Esophagus squamous epithelium (tissue), 5 donors: ENCODE measurements around the gene DENND6B. TPM values are rescaled to one million over a fixed set of nuclear protein-coding genes. Genes with fewer than 3 reads are reported as not detected.

Experiments
- DNase-seq: peaks from one replicate; lab custom pipeline; 2025; lab: John Stamatoyannopoulos, UW
- H3K27ac ChIP-seq, 4 donors: fragments of 200-600 bp; sonication (generic); one replicate each; pipeline ENCODE4 v1.5.1; 2016 to 2019; ENCODE audit warnings: mild to moderate bottlenecking in 1 of 4
- H3K27me3 ChIP-seq, 4 donors: fragments of 200-600 bp; sonication (generic); 1 replicate in 3 of 4; 2 replicates in 1 of 4; pipeline versions ENCODE4 v1.5.1 to v1.6.0; 2017 to 2021; ENCODE audit warnings: antibody characterized with exemption in 1 of 4
- H3K36me3 ChIP-seq, 3 donors: fragments of 200-600 bp; sonication (generic); one replicate each; pipeline ENCODE4 v1.5.1; 2016 to 2019
- H3K4me1 ChIP-seq, 3 donors: fragments of 200-600 bp; sonication (generic); one replicate each; pipeline ENCODE4 v1.5.1; 2017 to 2019
- H3K4me3 ChIP-seq, 4 donors: fragments of 200-600 bp; sonication (generic); 1 replicate in 3 of 4; 2 replicates in 1 of 4; pipeline ENCODE4 v1.5.1; 2016 to 2019; ENCODE audit warnings: mild to moderate bottlenecking in 2 of 4, moderate library complexity in 1 of 4
- H3K9me3 ChIP-seq, 3 donors: fragments of 200-600 bp; sonication (generic); one replicate each; pipeline ENCODE4 v1.5.1; 2016 to 2019
- CTCF ChIP-seq, 6 experiments: fragments of 450-650 bp in 4 of 6; fragments of 200-600 bp in 2 of 6; sonication (generic) in 2 of 6; IDR thresholded peaks; one replicate each; pipeline ENCODE4 v1.5.1; 2016 to 2019; ENCODE audit warnings: antibody characterized with exemption in 6 of 6, mild to moderate bottlenecking in 4 of 6, moderate library complexity in 4 of 6
- POLR2A ChIP-seq, 4 donors: fragments of 450-650 bp; IDR thresholded peaks; one replicate each; pipeline ENCODE4 v1.6.1; 2017; ENCODE audit warnings: antibody characterized with exemption in 4 of 4, mild to moderate bottlenecking in 4 of 4, moderate library complexity in 3 of 4
- WGBS, 2 donors: methylation state at CpG; one replicate each; pipeline ENCODE4 v1.1.5; 2018; 5-methylcytosine and 5-hydroxymethylcytosine counted together
- intact Hi-C: fragments of 100-400 bp; cut with DNase I; formaldehyde crosslinking; loops from one replicate; pipeline ENCODE4 v1.15.0; 2022
- total RNA-seq, 4 donors: library from RNA; depleted of rRNA; stranded (reverse); fragments of >200 nt; gene quantifications; one replicate each; pipeline ENCODE4 v1.1.0, GENCODE V29; 2016
- donor health status: DM: yes; HTN: yes; CAD: no.

The DENND6B gene
- total RNA-seq, 4 donors from 2014 or later = 0.88 to 3.6 (median 2.9) TPM

- Histone ChIP-seq H3K4me1 (peaks cover 8 to 28% (median 8%) of the 10 kb centered on the region in 3 donors), H3K4me3 (no peak overlapping the region), H3K27me3 (no peaks in the 10 kb centered on the region), H3K27ac (no peak overlapping the region), H3K36me3 (no peaks in the 10 kb centered on the region), H3K9me3 (no peaks in the 10 kb centered on the region)
- 80 to 91% methylated on average over 2 to 23 of the region's 45 CpGs for WGBS, 2 donors
- intact Hi-C loops = no loop called here
- TF ChIP-seq POLR2A (IDR thresholded peaks at IDR 0.05) (no peak), CTCF (IDR thresholded peaks at IDR 0.05) (no peak)
- no peak for DNase-seq
Measured at GRCh38 chr22:50316114-50317065, 10.4 kb downstream of the DENND6B start.

GRCh38 chr22:50315289-50316113 is 11.3 kb downstream of the DENND6B start:
- intact Hi-C loops = no loop called here
- Histone ChIP-seq H3K27ac (peak overlapping the region in 1 of 4 donors; percentile 63), H3K27me3 (no peaks in the 10 kb centered on the region), H3K36me3 (no peaks in the 10 kb centered on the region), H3K4me3 (no peak overlapping the region), H3K4me1 (peaks cover 8 to 28% (median 8%) of the 10 kb centered on the region in 3 donors), H3K9me3 (no peaks in the 10 kb centered on the region)
- 80 to 83% methylated on average over 9 to 13 of the region's 18 CpGs for WGBS, 2 donors
- no peak for DNase-seq
- TF ChIP-seq CTCF (IDR thresholded peaks at IDR 0.05) (no peak), POLR2A (IDR thresholded peaks at IDR 0.05) (no peak)

GRCh38 chr22:50314455-50315288 is 12.1 kb downstream of the DENND6B start:
- WGBS, 2 donors = 49 to 55% methylated on average over 11 to 22 of the region's 33 CpGs
- H3K36me3 ChIP-seq = no peaks in the 10 kb centered on the region
- no peaks in the 10 kb centered on the region for H3K27me3 ChIP-seq
- H3K4me3 ChIP-seq = peak overlapping the region in 2 of 4 donors; percentile 26 to 48
- peak in 1 of 4 donors; percentile 37 for TF ChIP-seq POLR2A (IDR thresholded peaks at IDR 0.05)
- no peak for TF ChIP-seq CTCF (IDR thresholded peaks at IDR 0.05)
- peaks cover 8 to 28% (median 8%) of the 10 kb centered on the region in 3 donors for H3K4me1 ChIP-seq
- intact Hi-C loops = no loop called here
- H3K9me3 ChIP-seq = no peaks in the 10 kb centered on the region
- no peak for DNase-seq
- peak overlapping the region in 2 of 4 donors; percentile 57 to 63 for H3K27ac ChIP-seq

GRCh38 chr22:50314081-50314454 is 12.7 kb downstream of the DENND6B start:
- H3K9me3 ChIP-seq = no peaks in the 10 kb centered on the region
- peaks cover 8 to 34% (median 8%) of the 10 kb centered on the region in 3 donors for H3K4me1 ChIP-seq
- TF ChIP-seq CTCF (IDR thresholded peaks at IDR 0.05) (no peak), POLR2A (IDR thresholded peaks at IDR 0.05) (no peak)
- peak overlapping the region in 2 of 4 donors; percentile 57 to 61 for H3K27ac ChIP-seq
- H3K27me3 ChIP-seq = no peaks in the 10 kb centered on the region
- no peaks in the 10 kb centered on the region for H3K36me3 ChIP-seq
- intact Hi-C loops = no loop called here
- 45% methylated on average over 5 of the region's 14 CpGs; no CpG with 5 or more reads in 1 of the 2 donors for WGBS, 2 donors
- H3K4me3 ChIP-seq = peak overlapping the region in 2 of 4 donors; percentile 26 to 48
- no peak for DNase-seq
